Measurements from ENCODE around the gene GABPB1. TPM values are rescaled to one million over a fixed set of nuclear protein-coding genes. Genes with fewer than 3 reads are reported as not detected.

The GABPB1 gene
- total RNA-seq, 1 experiment from 2014 or later, result 35.3 TPM

DNA sequence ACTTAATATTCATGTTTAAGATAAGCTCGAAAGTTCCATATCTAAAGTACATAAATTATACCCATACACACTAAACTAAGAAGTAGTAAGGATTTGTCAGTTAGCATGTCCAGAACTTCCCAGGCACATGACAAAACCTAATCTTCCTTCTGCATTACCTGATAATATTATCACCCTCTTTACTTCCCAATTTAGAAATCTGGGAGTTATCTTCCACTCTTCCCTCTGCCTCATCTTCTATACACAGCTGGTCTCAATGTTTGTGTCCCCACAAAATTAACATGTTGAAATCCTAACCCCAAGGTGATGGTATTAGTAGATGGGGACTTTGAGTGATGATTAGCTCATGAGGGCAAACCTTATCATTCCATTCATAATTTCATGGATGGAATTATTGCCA lies 15.3 kb downstream of the GABPB1 start:
- no peaks in the 10 kb centered on the region for H3K27me3 ChIP-seq (replicated peaks; ENCODE audit: insufficient read depth, low read depth, low read length, poor library complexity)
- no peaks in the 10 kb centered on the region for H3K4me1 ChIP-seq (ENCODE audit: insufficient read depth, low read length, poor library complexity, severe bottlenecking)
- ChIA-PET CTCF (no interaction called here), POLR2A (ENCODE audit: low non-redundant PET) (interaction anchor here (0.6 kb wide), 1 partner anchor 338 kb away, joined by 16 read pairs; no protein-coding TSS in a partner anchor)
- no peak overlapping the region for H3K4me3 ChIP-seq (ENCODE audit: low read depth, low read length, poor library complexity, severe bottlenecking)
- TF ChIP-seq EZH2 (IDR thresholded peaks at IDR 0.05; ENCODE audit: borderline replicate concordance, low read depth, low read length, poor library complexity, severe bottlenecking), result no peak
- no peak for TF ChIP-seq CTCF (conservative IDR thresholded peaks at IDR 0.05; ENCODE audit: low read depth, low read length)
- intact Hi-C loops (cut with micrococcal nuclease; ENCODE audit: unreplicated experiment), result no loop called here
- H3K9me3 ChIP-seq (ENCODE audit: low read depth, low read length, poor library complexity, severe bottlenecking), result no peaks in the 10 kb centered on the region
- no peak for DNase-seq (ENCODE audit: low spot score)
- no peaks in the 10 kb centered on the region for H3K36me3 ChIP-seq (ENCODE audit: insufficient read depth, low read length, poor library complexity, severe bottlenecking)
- H3K27ac ChIP-seq (ENCODE audit: low read depth, low read length, poor library complexity, severe bottlenecking), result no peak overlapping the region
- BruUV-seq (replicated peaks), result no TSS peak

GRCh38 chr15:50335251-50335650 lies 19.7 kb downstream of the GABPB1 start:
- POLR2A ChIA-PET (ENCODE audit: low non-redundant PET), result no interaction called here
- H3K4me1 ChIP-seq (ENCODE audit: insufficient read depth, low read length, poor library complexity, severe bottlenecking), result no peaks in the 10 kb centered on the region
- no peak for DNase-seq (ENCODE audit: low spot score)
- BruUV-seq (replicated peaks), result no TSS peak
- H3K4me3 ChIP-seq (ENCODE audit: low read depth, low read length, poor library complexity, severe bottlenecking), result no peak overlapping the region
- no peak for TF ChIP-seq EZH2 (IDR thresholded peaks at IDR 0.05; ENCODE audit: borderline replicate concordance, low read depth, low read length, poor library complexity, severe bottlenecking)
- no peaks in the 10 kb centered on the region for H3K36me3 ChIP-seq (ENCODE audit: insufficient read depth, low read length, poor library complexity, severe bottlenecking)
- H3K9me3 ChIP-seq (ENCODE audit: low read depth, low read length, poor library complexity, severe bottlenecking), result no peaks in the 10 kb centered on the region
- intact Hi-C loops (cut with micrococcal nuclease; ENCODE audit: unreplicated experiment), result no loop called here
- CTCF ChIA-PET, result no interaction called here
- no peak overlapping the region for H3K27ac ChIP-seq (ENCODE audit: low read depth, low read length, poor library complexity, severe bottlenecking)
- no peaks in the 10 kb centered on the region for H3K27me3 ChIP-seq (replicated peaks; ENCODE audit: insufficient read depth, low read depth, low read length, poor library complexity)

DNA sequence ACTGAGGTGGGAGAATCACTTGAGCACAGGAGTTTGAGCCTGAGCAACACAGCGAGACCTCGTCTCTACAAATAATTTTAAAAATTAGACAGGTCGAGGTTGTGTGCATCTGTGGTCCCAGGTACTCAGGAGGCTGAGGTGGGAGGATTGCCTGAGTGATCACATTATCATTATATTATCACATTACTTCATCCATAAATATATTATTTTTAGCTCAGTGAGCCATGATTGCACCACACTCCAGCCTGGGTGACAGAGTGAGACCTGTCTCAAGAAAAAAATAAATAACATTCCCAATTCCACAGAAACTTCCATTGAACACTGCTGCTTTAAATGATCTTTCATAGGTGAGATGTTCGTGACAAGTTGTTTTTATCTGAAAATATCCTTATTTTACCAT lies 21.8 kb downstream of the GABPB1 start:
- no peak for DNase-seq (ENCODE audit: low spot score)
- no peak for TF ChIP-seq EZH2 (IDR thresholded peaks at IDR 0.05; ENCODE audit: borderline replicate concordance, low read depth, low read length, poor library complexity, severe bottlenecking)
- no peak for TF ChIP-seq CTCF (conservative IDR thresholded peaks at IDR 0.05; ENCODE audit: low read depth, low read length)
- CTCF ChIA-PET, result no interaction called here

GRCh38 chr15:50330921-50331320 lies 24.1 kb downstream of the GABPB1 start:
- intact Hi-C loops (cut with micrococcal nuclease; ENCODE audit: unreplicated experiment), result no loop called here
- no TSS peak for BruUV-seq (replicated peaks)
- Histone ChIP-seq H3K36me3 (ENCODE audit: insufficient read depth, low read length, poor library complexity, severe bottlenecking) (no peaks in the 10 kb centered on the region), H3K27me3 (replicated peaks; ENCODE audit: insufficient read depth, low read depth, low read length, poor library complexity) (no peaks in the 10 kb centered on the region), H3K27ac (ENCODE audit: low read depth, low read length, poor library complexity, severe bottlenecking) (no peak overlapping the region), H3K9me3 (ENCODE audit: low read depth, low read length, poor library complexity, severe bottlenecking) (no peaks in the 10 kb centered on the region), H3K4me1 (ENCODE audit: insufficient read depth, low read length, poor library complexity, severe bottlenecking) (no peaks in the 10 kb centered on the region), H3K4me3 (ENCODE audit: low read depth, low read length, poor library complexity, severe bottlenecking) (no peak overlapping the region)
- no peak for DNase-seq (ENCODE audit: low spot score)
- TF ChIP-seq CTCF (conservative IDR thresholded peaks at IDR 0.05; ENCODE audit: low read depth, low read length), result no peak
- no peak for TF ChIP-seq EZH2 (IDR thresholded peaks at IDR 0.05; ENCODE audit: borderline replicate concordance, low read depth, low read length, poor library complexity, severe bottlenecking)
- ChIA-PET CTCF (no interaction called here), POLR2A (ENCODE audit: low non-redundant PET) (no interaction called here)

More for the DNA sequence above, 21.8 kb downstream of the GABPB1 start:
- no peak overlapping the region for H3K27ac ChIP-seq (ENCODE audit: low read depth, low read length, poor library complexity, severe bottlenecking)
- POLR2A ChIA-PET (ENCODE audit: low non-redundant PET), result no interaction called here
- H3K4me1 ChIP-seq (ENCODE audit: insufficient read depth, low read length, poor library complexity, severe bottlenecking), result no peaks in the 10 kb centered on the region
- H3K4me3 ChIP-seq (ENCODE audit: low read depth, low read length, poor library complexity, severe bottlenecking), result no peak overlapping the region
- H3K27me3 ChIP-seq (replicated peaks; ENCODE audit: insufficient read depth, low read depth, low read length, poor library complexity), result no peaks in the 10 kb centered on the region
- no peaks in the 10 kb centered on the region for H3K9me3 ChIP-seq (ENCODE audit: low read depth, low read length, poor library complexity, severe bottlenecking)
- no peaks in the 10 kb centered on the region for H3K36me3 ChIP-seq (ENCODE audit: insufficient read depth, low read length, poor library complexity, severe bottlenecking)
- BruUV-seq (replicated peaks), result no TSS peak
- intact Hi-C loops (cut with micrococcal nuclease; ENCODE audit: unreplicated experiment), result no loop called here
